ENCODE data around the gene LPP.

- TF ChIP-seq EZH2 (IDR thresholded peaks at IDR 0.05) = no peak
- no peak for TF ChIP-seq POLR2AphosphoS5 (IDR thresholded peaks at IDR 0.05; ENCODE audit: borderline replicate concordance, low read depth, low read length)
- TF ChIP-seq FOXP2 (optimal IDR thresholded peaks at IDR 0.05; ENCODE audit: control extremely low read depth, extremely low read length, insufficient read depth) = no peak
Observed at GRCh38 chr3:188417271-188417696, 263.3 kb downstream of the LPP start.

Data from SK-N-MC (cell line).